PC-3 (cell line): Measurements from ENCODE around the gene C9orf57. TPM values are rescaled to one million over a fixed set of nuclear protein-coding genes. Genes with fewer than 3 reads are reported as not detected.
A peak's percentile ranks its signal among the peaks of the same experiment; 100 is the strongest.

Experiments used
- ATAC-seq: fragments of 200-7000 bp; cut with Tn5 transposase; 2 replicates; pipeline ENCODE4 v1.9.1; 2020; ENCODE audit warnings: mild to moderate bottlenecking, moderate library complexity
- BruUV-seq: library from RNA; stranded (reverse); fragments of 400-500 nt; replicated peaks from 2 replicates; lab custom pipeline; 2021; lab: Mats Ljungman, UMichigan
- CTCF ChIA-PET: fragments of 300-600 bp; sonication (Branson Sonifier 250); formaldehyde crosslinking; loops from one replicate; lab custom pipeline; 2022; ENCODE audit warnings: antibody characterized with exemption; lab: Charles Lee
- POLR2A ChIA-PET: fragments of 300-600 bp; sonication (Branson Sonifier 250); formaldehyde crosslinking; loops from one replicate; lab custom pipeline; 2022; ENCODE audit warnings: antibody characterized with exemption; ENCODE audit not compliant: unreplicated experiment; lab: Charles Lee
- DNase-seq: peaks from one replicate; pipeline ENCODE4 v3.0.0-alpha.2; 2015
- H2AFZ ChIP-seq: fragments of 300-600 bp; sonication (generic); 2 replicates; pipeline ENCODE4 v1.6.0; 2016; ENCODE audit warnings: antibody characterized with exemption, low read length
- H3F3A ChIP-seq: fragments of 300-600 bp; sonication (generic); one replicate; pipeline ENCODE4 v1.6.0; 2017; ENCODE audit warnings: antibody characterized with exemption, low read length, control low read depth, mild to moderate bottlenecking; ENCODE audit not compliant: unreplicated experiment
- H3K27ac ChIP-seq: fragments of 300-600 bp; sonication (generic); 2 replicates; pipeline ENCODE4 v1.5.1; 2016; ENCODE audit warnings: mild to moderate bottlenecking, low read length
- H3K27me3 ChIP-seq: fragments of 300-600 bp; sonication (generic); 2 replicates; pipeline ENCODE4 v1.6.1; 2016; ENCODE audit warnings: low read length, mixed read lengths
- H3K36me3 ChIP-seq: fragments of 300-600 bp; sonication (generic); 2 replicates; pipeline ENCODE4 v1.6.1; 2016; ENCODE audit warnings: low read depth, mixed run types, low read length, mixed read lengths
- H3K4me1 ChIP-seq: fragments of 300-600 bp; sonication (generic); 2 replicates; pipeline ENCODE4 v1.5.1; 2016; ENCODE audit warnings: low read length; ENCODE audit not compliant: insufficient read depth
- H3K4me2 ChIP-seq: fragments of 300-600 bp; sonication (generic); 2 replicates; pipeline ENCODE4 v1.6.0; 2016; ENCODE audit warnings: low read length
- H3K4me3 ChIP-seq: fragments of 300-600 bp; sonication (generic); 2 replicates; pipeline ENCODE4 v1.5.1; 2016; ENCODE audit warnings: mild to moderate bottlenecking, low read length, mixed read lengths
- H3K79me2 ChIP-seq: fragments of 300-600 bp; sonication (generic); 2 replicates; pipeline ENCODE4 v1.6.1; 2017; ENCODE audit warnings: low read length, mixed read lengths
- H3K9ac ChIP-seq: fragments of 300-600 bp; sonication (generic); 2 replicates; pipeline ENCODE4 v1.6.0; 2016; ENCODE audit warnings: mild to moderate bottlenecking, low read length
- H3K9me2 ChIP-seq: fragments of 300-600 bp; sonication (generic); replicated peaks from 2 replicates; pipeline ENCODE4 v1.6.1; 2016; ENCODE audit warnings: mixed run types, low read length, mixed read lengths
- H3K9me3 ChIP-seq: fragments of 300-600 bp; sonication (generic); 2 replicates; pipeline ENCODE4 v1.6.1; 2016; ENCODE audit warnings: low read length, mixed read lengths
- H4K20me1 ChIP-seq: fragments of 300-600 bp; sonication (generic); 2 replicates; pipeline ENCODE4 v1.6.1; 2016; ENCODE audit warnings: low read length, mixed read lengths
- CTCF ChIP-seq: fragments of 300-600 bp; sonication (generic); conservative IDR thresholded peaks from 2 replicates; pipeline ENCODE4 v1.5.1; 2017; ENCODE audit warnings: antibody characterized with exemption, low read depth, mild to moderate bottlenecking, low read length
- EZH2 ChIP-seq: fragments of 300-600 bp; sonication (generic); IDR thresholded peaks from one replicate; pipeline ENCODE4 v1.6.1; 2017; ENCODE audit warnings: antibody characterized with exemption, mild to moderate bottlenecking, low read length; ENCODE audit not compliant: unreplicated experiment
- EZH2phosphoT487 ChIP-seq: fragments of 300-600 bp; sonication (generic); IDR thresholded peaks from 2 replicates; pipeline ENCODE4 v1.6.1; 2018; ENCODE audit warnings: mild to moderate bottlenecking, antibody characterized with exemption, low read length, borderline replicate concordance
- intact Hi-C: fragments of 100-400 bp; cut with micrococcal nuclease; formaldehyde crosslinking; loops from 2 replicates; pipeline ENCODE4 v1.9.0; 2023
- total RNA-seq: library from RNA; depleted of rRNA; stranded (reverse); fragments of >200 nt; gene quantifications from 2 replicates; pipeline ENCODE4 v1.2.3, GENCODE V29; 2014

C9orf57 gene
- total RNA-seq, 1 experiment from 2014 or later = not detected

DNA sequence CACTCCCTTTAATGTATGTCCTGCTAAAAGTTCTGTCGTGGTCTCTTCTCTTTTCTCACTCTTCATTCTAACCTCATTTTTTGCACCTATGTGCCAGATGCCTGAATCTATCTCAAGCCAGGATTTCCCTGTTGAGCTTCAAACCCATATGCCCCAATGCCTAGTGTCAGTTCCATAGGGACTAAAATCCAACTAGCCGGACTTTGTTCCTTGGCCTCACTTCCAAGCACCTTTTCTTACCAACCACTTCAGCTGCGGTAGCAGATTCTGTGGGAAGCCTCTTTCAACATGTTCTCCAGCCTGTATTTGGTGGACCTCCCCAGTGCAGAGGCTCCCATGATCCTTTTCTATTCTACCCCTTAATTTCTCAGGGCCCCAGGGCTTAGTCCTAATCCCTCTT, 17.5 kb downstream of the C9orf57 start:
- Histone ChIP-seq H2AFZ (no peak overlapping the region), H3K79me2 (no peaks in the 10 kb centered on the region), H3K9me3 (no peaks in the 10 kb centered on the region), H3K4me3 (no peak overlapping the region), H3K36me3 (no peaks in the 10 kb centered on the region), H3K9me2 (no peaks in the 10 kb centered on the region), H3K4me1 (peaks cover 8% of the 10 kb centered on the region; the same call in 1 of the 2 replicates), H3K9ac (no peak overlapping the region), H3F3A (no peaks in the 10 kb centered on the region), H4K20me1 (no peaks in the 10 kb centered on the region), H3K27ac (no peak overlapping the region), H3K27me3 (no peaks in the 10 kb centered on the region), H3K4me2 (no peak overlapping the region)
- TF ChIP-seq CTCF (no peak), EZH2phosphoT487 (no peak), EZH2 (no peak)
- DNase-seq (no peak), ATAC-seq (no peak)
- POLR2A ChIA-PET = no interaction called here
- intact Hi-C loops = no loop called here
- BruUV-seq = no TSS peak
- CTCF ChIA-PET = no interaction called here

- POLR2A ChIA-PET = no interaction called here
- intact Hi-C loops = no loop called here
- BruUV-seq = no TSS peak
Measured at GRCh38 chr9:72041775-72042194, 18.6 kb downstream of the C9orf57 start.

More at GRCh38 chr9:72041775-72042194, 18.6 kb downstream of the C9orf57 start:
- H3K27me3 ChIP-seq = no peaks in the 10 kb centered on the region
- peak overlapping the region; percentile 50 for H3K4me2 ChIP-seq
- no peaks in the 10 kb centered on the region for H3F3A ChIP-seq
- H3K79me2 ChIP-seq = no peaks in the 10 kb centered on the region
- H3K4me3 ChIP-seq = no peak overlapping the region
- no peaks in the 10 kb centered on the region for H3K9me2 ChIP-seq
- H4K20me1 ChIP-seq = no peaks in the 10 kb centered on the region
- ATAC-seq (peak; percentile 74), DNase-seq (peak; percentile 63)
- H3K9ac ChIP-seq = no peak overlapping the region
- H3K36me3 ChIP-seq = no peaks in the 10 kb centered on the region
- no peaks in the 10 kb centered on the region for H3K9me3 ChIP-seq
- 0 out of 2 replicates have a peak overlapping the region, but pooled peaks have one; percentile 3 for H3K27ac ChIP-seq
- H2AFZ ChIP-seq = peak overlapping the region; percentile 57; the same call in 1 of the 2 replicates
- peaks cover 8% of the 10 kb centered on the region; the same call in 1 of the 2 replicates for H3K4me1 ChIP-seq
- TF ChIP-seq CTCF (no peak), EZH2 (no peak), EZH2phosphoT487 (no peak)
- CTCF ChIA-PET = no interaction called here
